ENCODE measurements around the gene PCSK6. TPM values are rescaled to one million over a fixed set of nuclear protein-coding genes. Genes with fewer than 3 reads are reported as not detected.

The PCSK6 gene
- polyA plus RNA-seq, 1 donor from 2014 or later: 1.1 TPM

- TF ChIP-seq POLR2AphosphoS5 (IDR thresholded peaks at IDR 0.05): no peak
- TF ChIP-seq EP300 (conservative IDR thresholded peaks at IDR 0.05; ENCODE audit: poor library complexity, severe bottlenecking): no peak
- no peak for TF ChIP-seq MXI1 (conservative IDR thresholded peaks at IDR 0.05; ENCODE audit: poor library complexity, severe bottlenecking)
- TF ChIP-seq RAD21 (conservative IDR thresholded peaks at IDR 0.05): no peak
- TF ChIP-seq, protein P1, sequence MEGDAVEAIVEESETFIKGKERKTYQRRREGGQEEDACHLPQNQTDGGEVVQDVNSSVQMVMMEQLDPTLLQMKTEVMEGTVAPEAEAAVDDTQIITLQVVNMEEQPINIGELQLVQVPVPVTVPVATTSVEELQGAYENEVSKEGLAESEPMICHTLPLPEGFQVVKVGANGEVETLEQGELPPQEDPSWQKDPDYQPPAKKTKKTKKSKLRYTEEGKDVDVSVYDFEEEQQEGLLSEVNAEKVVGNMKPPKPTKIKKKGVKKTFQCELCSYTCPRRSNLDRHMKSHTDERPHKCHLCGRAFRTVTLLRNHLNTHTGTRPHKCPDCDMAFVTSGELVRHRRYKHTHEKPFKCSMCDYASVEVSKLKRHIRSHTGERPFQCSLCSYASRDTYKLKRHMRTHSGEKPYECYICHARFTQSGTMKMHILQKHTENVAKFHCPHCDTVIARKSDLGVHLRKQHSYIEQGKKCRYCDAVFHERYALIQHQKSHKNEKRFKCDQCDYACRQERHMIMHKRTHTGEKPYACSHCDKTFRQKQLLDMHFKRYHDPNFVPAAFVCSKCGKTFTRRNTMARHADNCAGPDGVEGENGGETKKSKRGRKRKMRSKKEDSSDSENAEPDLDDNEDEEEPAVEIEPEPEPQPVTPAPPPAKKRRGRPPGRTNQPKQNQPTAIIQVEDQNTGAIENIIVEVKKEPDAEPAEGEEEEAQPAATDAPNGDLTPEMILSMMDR (IDR thresholded peaks at IDR 0.05; ENCODE audit: poor library complexity, severe bottlenecking): no peak
- TF ChIP-seq, protein P2, sequence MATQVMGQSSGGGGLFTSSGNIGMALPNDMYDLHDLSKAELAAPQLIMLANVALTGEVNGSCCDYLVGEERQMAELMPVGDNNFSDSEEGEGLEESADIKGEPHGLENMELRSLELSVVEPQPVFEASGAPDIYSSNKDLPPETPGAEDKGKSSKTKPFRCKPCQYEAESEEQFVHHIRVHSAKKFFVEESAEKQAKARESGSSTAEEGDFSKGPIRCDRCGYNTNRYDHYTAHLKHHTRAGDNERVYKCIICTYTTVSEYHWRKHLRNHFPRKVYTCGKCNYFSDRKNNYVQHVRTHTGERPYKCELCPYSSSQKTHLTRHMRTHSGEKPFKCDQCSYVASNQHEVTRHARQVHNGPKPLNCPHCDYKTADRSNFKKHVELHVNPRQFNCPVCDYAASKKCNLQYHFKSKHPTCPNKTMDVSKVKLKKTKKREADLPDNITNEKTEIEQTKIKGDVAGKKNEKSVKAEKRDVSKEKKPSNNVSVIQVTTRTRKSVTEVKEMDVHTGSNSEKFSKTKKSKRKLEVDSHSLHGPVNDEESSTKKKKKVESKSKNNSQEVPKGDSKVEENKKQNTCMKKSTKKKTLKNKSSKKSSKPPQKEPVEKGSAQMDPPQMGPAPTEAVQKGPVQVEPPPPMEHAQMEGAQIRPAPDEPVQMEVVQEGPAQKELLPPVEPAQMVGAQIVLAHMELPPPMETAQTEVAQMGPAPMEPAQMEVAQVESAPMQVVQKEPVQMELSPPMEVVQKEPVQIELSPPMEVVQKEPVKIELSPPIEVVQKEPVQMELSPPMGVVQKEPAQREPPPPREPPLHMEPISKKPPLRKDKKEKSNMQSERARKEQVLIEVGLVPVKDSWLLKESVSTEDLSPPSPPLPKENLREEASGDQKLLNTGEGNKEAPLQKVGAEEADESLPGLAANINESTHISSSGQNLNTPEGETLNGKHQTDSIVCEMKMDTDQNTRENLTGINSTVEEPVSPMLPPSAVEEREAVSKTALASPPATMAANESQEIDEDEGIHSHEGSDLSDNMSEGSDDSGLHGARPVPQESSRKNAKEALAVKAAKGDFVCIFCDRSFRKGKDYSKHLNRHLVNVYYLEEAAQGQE (IDR thresholded peaks at IDR 0.05; ENCODE audit: borderline replicate concordance): no peak
- Histone ChIP-seq H3K79me2 (replicated peaks; ENCODE audit: insufficient read depth, low read length) (no peaks in the 10 kb centered on the region), H3K9ac (ENCODE audit: low read length) (no peak overlapping the region), H3K27me3 (ENCODE audit: insufficient read depth, low read depth, low read length) (peaks cover 14% of the 10 kb centered on the region), H4K20me1 (ENCODE audit: insufficient read depth) (no peaks in the 10 kb centered on the region), H3K36me3 (ENCODE audit: insufficient read depth, low read length) (no peaks in the 10 kb centered on the region), H3K27ac (ENCODE audit: low read length) (no peak overlapping the region), H3K4me3 (ENCODE audit: low read length) (no peak overlapping the region), H3K9me2 (ENCODE audit: insufficient read depth, low read length) (no peaks in the 10 kb centered on the region), H3K4me2 (ENCODE audit: low read length) (no peak overlapping the region), H2AFZ (ENCODE audit: low read depth, low read length) (no peak overlapping the region), H3K9me3 (ENCODE audit: low read length) (no peaks in the 10 kb centered on the region), H3F3A (ENCODE audit: insufficient read depth, low read length, poor library complexity, severe bottlenecking) (no peaks in the 10 kb centered on the region)
Observed at GRCh38 chr15:101483462-101483861, 6.0 kb downstream of the PCSK6 start.

DNA sequence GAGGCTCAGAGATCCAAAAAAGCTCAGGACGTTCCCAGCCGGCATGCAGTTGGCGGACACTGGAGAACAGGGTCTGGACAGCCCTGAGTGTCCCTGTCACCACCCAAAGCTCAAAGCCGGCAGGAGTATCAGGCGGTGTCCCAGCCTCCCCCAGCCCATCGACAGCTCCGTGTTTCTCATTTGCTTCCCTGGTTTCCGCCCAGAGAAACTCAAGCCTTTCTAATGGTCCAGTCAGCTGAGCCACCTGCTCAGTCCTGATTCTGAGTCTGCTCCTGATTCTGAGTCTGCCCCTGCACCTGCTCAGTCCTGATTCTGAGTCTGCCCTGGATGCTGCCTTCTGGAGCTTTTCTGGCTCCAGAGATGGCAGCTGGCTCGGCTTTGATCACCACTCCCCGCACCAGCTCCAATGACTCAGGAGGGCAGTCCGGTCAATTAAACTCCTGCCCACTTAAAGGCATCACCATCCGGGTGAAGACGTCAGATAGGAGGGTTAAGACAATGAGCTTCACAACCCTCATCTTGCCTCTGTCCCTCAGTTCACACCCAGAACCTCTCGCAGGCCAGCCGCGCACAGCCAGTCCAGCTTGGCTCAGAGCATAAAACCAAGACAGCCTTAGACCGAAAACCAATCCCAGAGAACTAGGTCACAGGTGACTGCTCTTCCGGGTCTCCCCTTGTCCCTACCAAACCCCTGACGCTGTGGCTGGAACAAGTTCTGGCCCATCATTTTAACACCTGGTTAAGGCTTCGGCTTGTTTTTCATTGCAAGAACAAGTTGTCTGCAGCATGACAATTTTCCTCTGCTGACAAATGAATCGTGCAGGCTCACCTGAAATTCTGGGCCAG lies 6.8 kb downstream of the PCSK6 start:
- Histone ChIP-seq H2AFZ (ENCODE audit: low read depth, low read length) (no peak overlapping the region), H3K9me3 (ENCODE audit: low read length) (no peaks in the 10 kb centered on the region), H3K36me3 (ENCODE audit: insufficient read depth, low read length) (no peaks in the 10 kb centered on the region), H3K4me3 (ENCODE audit: low read length) (no peak overlapping the region), H3K9ac (ENCODE audit: low read length) (no peak overlapping the region), H3K9me2 (ENCODE audit: insufficient read depth, low read length) (no peaks in the 10 kb centered on the region), H3F3A (ENCODE audit: insufficient read depth, low read length, poor library complexity, severe bottlenecking) (no peaks in the 10 kb centered on the region), H3K79me2 (replicated peaks; ENCODE audit: insufficient read depth, low read length) (no peaks in the 10 kb centered on the region), H3K27me3 (ENCODE audit: insufficient read depth, low read depth, low read length) (peaks cover 7% of the 10 kb centered on the region), H3K27ac (ENCODE audit: low read length) (no peak overlapping the region), H4K20me1 (ENCODE audit: insufficient read depth) (no peaks in the 10 kb centered on the region), H3K4me2 (ENCODE audit: low read length) (no peak overlapping the region)
- TF ChIP-seq TAF1 (IDR thresholded peaks at IDR 0.05; ENCODE audit: low read depth) (no peak), MXI1 (conservative IDR thresholded peaks at IDR 0.05; ENCODE audit: poor library complexity, severe bottlenecking) (no peak), EP300 (conservative IDR thresholded peaks at IDR 0.05; ENCODE audit: poor library complexity, severe bottlenecking) (no peak), POLR2AphosphoS5 (IDR thresholded peaks at IDR 0.05) (no peak), SMC3 (conservative IDR thresholded peaks at IDR 0.05; ENCODE audit: poor library complexity) (no peak), EZH2 (IDR thresholded peaks at IDR 0.05; ENCODE audit: borderline replicate concordance, insufficient read depth, low read length, poor library complexity, severe bottlenecking) (no peak), RAD21 (conservative IDR thresholded peaks at IDR 0.05) (no peak)
- TF ChIP-seq, protein P1 (IDR thresholded peaks at IDR 0.05; ENCODE audit: poor library complexity, severe bottlenecking): no peak
- TF ChIP-seq, protein P2 (IDR thresholded peaks at IDR 0.05; ENCODE audit: borderline replicate concordance): no peak

Data from neural cell (in vitro differentiated cells).